GM10847 (cell line): Measurements from ENCODE around the gene NEDD8.

Experiments used
- POLR2A ChIP-seq: IDR thresholded peaks from 2 replicates; pipeline ENCODE4 v1.6.1; 2011; ENCODE audit not compliant: insufficient read length; ENCODE audit errors: extremely low read depth

NEDD8 gene

DNA sequence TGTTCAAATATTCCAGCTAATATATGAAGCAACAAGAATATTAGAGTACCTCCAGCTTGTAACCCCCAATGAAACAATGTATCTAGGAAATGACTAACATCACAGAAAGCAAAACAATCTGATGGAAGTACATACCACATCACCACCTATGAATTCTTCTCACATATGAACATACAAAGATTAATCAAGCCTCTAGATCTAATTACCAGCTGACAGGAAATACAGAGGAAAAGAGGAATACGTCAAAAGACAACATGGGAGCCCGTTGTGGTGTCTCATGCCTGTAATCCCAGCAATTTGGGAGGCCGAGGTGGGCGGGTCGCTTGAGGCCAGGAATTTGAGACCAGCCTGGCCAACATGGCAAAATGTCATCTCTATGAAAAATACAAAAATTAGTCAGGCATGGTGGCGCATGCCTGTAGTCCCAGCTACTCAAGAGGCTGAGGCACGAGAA lies 7.5 kb downstream of the NEDD8 start:
- no peak for TF ChIP-seq POLR2A

DNA sequence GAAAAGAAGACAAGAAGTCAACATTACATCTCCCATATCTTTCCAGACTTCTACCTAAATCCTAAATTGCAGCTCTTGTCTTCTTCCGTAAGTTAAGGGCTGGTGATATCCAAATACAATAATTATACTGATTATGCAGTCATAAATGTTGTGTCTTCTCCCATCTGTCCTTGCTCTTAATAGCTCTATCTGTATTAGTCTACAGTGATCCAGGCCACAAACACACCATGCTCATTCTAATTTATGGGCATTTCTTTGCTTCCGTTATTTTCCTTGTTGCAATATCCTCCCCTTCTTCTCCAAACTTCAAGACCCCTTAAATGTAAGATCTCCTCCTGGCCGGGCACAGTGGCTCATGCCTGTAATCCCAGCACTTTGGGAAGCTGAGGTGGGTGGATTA lies 12.6 kb downstream of the NEDD8 start:
- no peak for TF ChIP-seq POLR2A

- TF ChIP-seq POLR2A: no peak
Observed at GRCh38 chr14:24219080-24219479, 13.1 kb downstream of the NEDD8 start.

DNA sequence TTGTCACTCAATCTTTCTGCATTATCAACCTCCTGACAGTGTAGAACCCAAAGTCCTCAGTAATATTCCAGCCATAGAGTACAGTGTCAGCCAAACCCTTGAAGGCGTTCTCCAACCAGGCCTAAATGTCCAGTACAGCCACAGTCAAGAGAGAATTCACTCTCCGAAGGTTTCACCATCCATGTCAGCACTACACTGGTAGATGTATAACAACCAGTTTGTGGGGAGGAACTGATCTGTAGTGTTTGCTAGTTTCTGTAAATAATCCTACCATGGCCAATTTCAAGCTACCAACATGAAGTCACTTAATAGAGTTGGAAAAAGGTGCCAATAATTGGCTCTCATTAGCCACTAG lies 15.8 kb downstream of the NEDD8 start:
- no peak for TF ChIP-seq POLR2A

- peak; percentile 79 for TF ChIP-seq POLR2A
Observed at GRCh38 chr14:24215495-24216344, 16.4 kb downstream of the NEDD8 start, which contains the start of gene MDP1. TSS of gene MDP1 (minus strand) at chr14:24216066. CDS start at chr14:24215955, 111 bp downstream.

DNA sequence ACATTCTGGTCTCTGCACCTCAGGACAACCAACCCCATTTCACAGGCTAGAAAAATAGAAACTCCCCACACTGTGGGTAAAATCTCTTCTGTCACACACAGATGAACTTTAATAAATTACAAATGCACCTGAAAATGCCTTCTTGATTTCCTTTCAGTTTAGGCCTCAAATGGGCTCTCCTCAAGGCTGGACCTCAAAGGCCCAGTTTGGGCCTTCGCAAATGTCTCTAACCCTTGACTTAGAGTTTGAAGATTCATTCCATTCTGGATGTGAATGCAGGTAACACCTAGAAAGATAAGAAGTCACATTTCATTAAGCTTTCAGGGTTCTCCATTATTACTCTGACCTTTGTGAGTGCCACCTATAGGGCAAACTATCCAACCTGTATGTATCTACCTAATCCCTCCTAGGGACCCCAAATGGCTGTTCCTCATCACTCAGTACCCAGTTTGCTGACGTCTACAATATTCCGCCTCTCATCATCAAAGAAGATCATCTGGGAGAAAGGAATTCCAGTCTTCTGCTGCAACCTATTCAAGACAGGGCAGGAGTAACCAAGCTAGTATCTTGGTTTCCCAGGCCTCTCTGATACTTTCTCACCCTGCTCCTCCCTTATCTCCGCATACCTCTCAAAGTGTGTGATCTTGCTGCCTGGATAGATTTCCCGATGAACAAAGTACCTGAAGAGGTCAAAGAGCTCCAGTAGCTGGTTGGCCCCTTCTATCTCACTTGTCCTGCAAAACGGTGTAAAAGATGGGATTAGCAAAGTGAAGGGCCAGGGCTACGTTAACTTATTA lies 18.1 kb downstream of the NEDD8 start:
- TF ChIP-seq POLR2A: no peak

GRCh38 chr14:24212924-24213865 lies 19.0 kb downstream of the NEDD8 start, which contains the start of gene CHMP4A:
TSS of gene CHMP4A (minus strand) at chr14:24213488. CDS start at chr14:24213439, 49 bp downstream.
- TF ChIP-seq POLR2A: peak; percentile 92

- TF ChIP-seq POLR2A: no peak
Observed at GRCh38 chr14:24211311-24211710, 20.9 kb downstream of the NEDD8 start.

DNA sequence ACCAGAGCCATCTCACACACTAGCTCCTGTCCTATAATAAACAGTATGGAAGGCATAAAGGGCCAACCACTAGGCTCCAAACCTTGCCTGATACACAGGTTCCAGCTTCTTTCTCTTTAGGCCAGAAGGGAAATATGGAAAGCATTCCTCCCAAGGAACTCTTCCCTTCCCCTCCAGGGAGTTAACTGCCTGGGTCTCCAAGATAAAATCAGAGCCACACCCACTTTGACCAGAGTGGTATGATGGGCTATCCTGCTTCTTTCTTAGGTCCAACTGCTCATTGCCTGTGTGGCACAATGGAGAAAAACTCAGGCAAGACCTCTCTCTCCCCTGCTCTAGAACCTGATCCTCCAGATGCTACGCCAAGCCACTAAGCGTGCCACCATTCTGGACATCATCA lies 24.5 kb downstream of the NEDD8 start:
- no peak for TF ChIP-seq POLR2A

DNA sequence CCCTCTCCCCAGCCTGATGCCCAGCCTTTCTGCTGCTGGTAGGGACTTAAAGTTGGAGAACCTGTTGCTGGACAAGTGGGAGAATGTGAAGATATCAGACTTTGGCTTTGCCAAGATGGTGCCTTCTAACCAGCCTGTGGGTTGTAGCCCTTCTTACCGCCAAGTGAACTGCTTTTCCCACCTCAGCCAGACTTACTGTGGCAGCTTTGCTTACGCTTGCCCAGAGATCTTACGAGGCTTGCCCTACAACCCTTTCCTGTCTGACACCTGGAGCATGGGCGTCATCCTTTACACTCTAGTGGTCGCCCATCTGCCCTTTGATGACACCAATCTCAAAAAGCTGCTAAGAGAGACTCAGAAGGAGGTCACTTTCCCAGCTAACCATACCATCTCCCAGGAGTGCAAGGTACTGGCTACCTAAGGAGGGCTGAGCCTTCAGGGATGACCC lies 25.0 kb downstream of the NEDD8 start:
- TF ChIP-seq POLR2A: no peak

DNA sequence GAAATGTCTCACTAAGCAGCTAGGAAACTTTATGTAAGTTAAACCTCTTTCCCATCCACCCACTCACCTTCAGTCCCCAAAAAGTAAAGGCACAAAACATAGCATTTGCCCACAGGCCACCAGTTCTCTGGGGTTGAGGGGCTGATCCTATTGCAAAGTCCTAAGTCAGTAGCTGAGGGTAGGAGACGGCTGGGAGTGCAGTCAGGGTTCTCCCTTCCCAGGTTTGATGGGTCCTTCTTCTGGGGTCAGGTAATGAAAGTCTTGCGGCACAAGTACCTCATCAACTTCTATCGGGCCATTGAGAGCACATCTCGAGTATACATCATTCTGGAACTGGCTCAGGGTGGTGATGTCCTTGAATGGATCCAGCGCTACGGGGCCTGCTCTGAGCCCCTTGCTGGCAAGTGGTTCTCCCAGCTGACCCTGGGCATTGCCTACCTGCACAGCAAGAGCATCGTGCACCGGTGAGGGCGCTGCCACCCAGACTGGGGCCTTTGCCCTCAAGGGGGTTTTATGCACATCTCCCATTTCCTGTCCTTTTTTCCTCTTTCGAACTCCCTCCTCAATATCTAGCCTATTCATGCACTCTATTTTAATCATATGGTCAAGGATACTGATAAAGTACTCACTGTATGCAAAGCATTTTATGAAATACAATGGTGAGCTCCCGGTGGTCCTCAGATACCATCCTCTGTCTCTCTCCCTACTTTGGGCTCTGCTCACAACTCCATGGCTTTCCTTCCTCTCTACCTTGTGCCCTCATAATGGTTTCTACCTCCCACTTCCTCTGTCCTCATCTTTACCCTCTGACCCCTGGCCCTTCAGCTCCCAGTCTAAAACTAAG lies 25.7 kb downstream of the NEDD8 start:
- TF ChIP-seq POLR2A: no peak

- no peak for TF ChIP-seq POLR2A
Observed at GRCh38 chr14:24204163-24205146, 27.7 kb downstream of the NEDD8 start.

- no peak for TF ChIP-seq POLR2A
Observed at GRCh38 chr14:24198814-24199524, 33.2 kb downstream of the NEDD8 start.

- TF ChIP-seq POLR2A: no peak
Observed at GRCh38 chr14:24197056-24197450, 35.1 kb downstream of the NEDD8 start.
